K562 (cell line): ENCODE data around the gene KLHDC2. TPM values are rescaled to one million over a fixed set of nuclear protein-coding genes. Genes with fewer than 3 reads are reported as not detected.

Experiments used
- CHD7 ChIP-seq: fragments of 200-600 bp; sonication (generic); IDR thresholded peaks from one replicate; pipeline ENCODE4 v1.6.1; 2012; ENCODE audit warnings: mild to moderate bottlenecking, low read depth, low read length, inconsistent platforms
- CREBBP ChIP-seq: IDR thresholded peaks from one replicate; pipeline ENCODE4 v1.6.1; 2012; ENCODE audit warnings: low read depth, mild to moderate bottlenecking, control low read depth, inconsistent platforms, low read length
- ETV6 ChIP-seq, 3 experiments: fragments of 150-350 bp in 1 of 3; sonication (generic) in 1 of 3; formaldehyde crosslinking in 1 of 3; IDR thresholded peaks; 2 replicates each; pipeline versions ENCODE4 v1.6.1 to v1.8.0; 2014 to 2022; ENCODE audit warnings: borderline replicate concordance in 2 of 3, low read depth in 2 of 3, antibody characterized with exemption in 1 of 3, low read length in 1 of 3, mild to moderate bottlenecking in 1 of 3, missing genetic modification reagents in 1 of 3
- FOXK2 ChIP-seq, 2 experiments: fragments of 450-650 bp; IDR thresholded peaks in 1 of 2; conservative IDR thresholded peaks in 1 of 2; 2 replicates each; pipeline ENCODE4 v1.6.1; 2016; ENCODE audit warnings: low read depth in 2 of 2, mild to moderate bottlenecking in 1 of 2
- IRF1 ChIP-seq: sonication (generic); formaldehyde crosslinking; IDR thresholded peaks from 2 replicates; pipeline ENCODE4 v1.8.0; 2022; ENCODE audit warnings: missing genetic modification reagents, mild to moderate bottlenecking, borderline replicate concordance
- KDM5B ChIP-seq: fragments of 200-600 bp; sonication (generic); IDR thresholded peaks from 2 replicates; pipeline ENCODE4 v1.6.1; 2012; ENCODE audit warnings: low read depth, mild to moderate bottlenecking, moderate library complexity, low read length, control low read depth, inconsistent platforms; ENCODE audit not compliant: insufficient replicate concordance
- NRF1 ChIP-seq, 2 experiments: fragments of 450-650 bp; IDR thresholded peaks in 1 of 2; conservative IDR thresholded peaks in 1 of 2; 2 replicates each; pipeline ENCODE4 v1.6.1; 2014; ENCODE audit warnings: mild to moderate bottlenecking in 2 of 2
- POLR2H ChIP-seq: IDR thresholded peaks from 2 replicates; pipeline ENCODE4 v1.6.1; 2016; ENCODE audit warnings: missing genetic modification characterization, low read depth, mild to moderate bottlenecking, control low read depth, missing compliant biosample characterization, moderate library complexity
- TAL1 ChIP-seq: fragments of 450-650 bp; IDR thresholded peaks from 2 replicates; pipeline ENCODE4 v1.6.1; 2016; ENCODE audit warnings: mild to moderate bottlenecking
- TEAD2 ChIP-seq: fragments of 450-650 bp; IDR thresholded peaks from 2 replicates; pipeline ENCODE4 v1.6.1; 2016; ENCODE audit warnings: missing genetic modification characterization, control low read depth, missing compliant biosample characterization
- XRCC4 ChIP-seq: IDR thresholded peaks from one replicate; pipeline ENCODE4 v1.6.1; 2011; ENCODE audit not compliant: insufficient read depth, insufficient read length; ENCODE audit errors: extremely low read depth
- ZFX ChIP-seq: sonication (generic); formaldehyde crosslinking; IDR thresholded peaks from 2 replicates; pipeline ENCODE4 v1.8.0; 2022; ENCODE audit warnings: mild to moderate bottlenecking, missing genetic modification reagents, moderate library complexity
- ZKSCAN8 ChIP-seq: fragments of 200-800 bp; sonication (Bioruptor generic); IDR thresholded peaks from 2 replicates; pipeline ENCODE4 v1.6.1; 2016; ENCODE audit warnings: missing genetic modification characterization, missing compliant biosample characterization
- ZNF511 ChIP-seq: sonication (generic); formaldehyde crosslinking; IDR thresholded peaks from 2 replicates; pipeline ENCODE4 v1.8.0; 2022; ENCODE audit warnings: mild to moderate bottlenecking, missing genetic modification reagents
- polyA plus RNA-seq, 8 experiments: library from polyadenylated mRNA; depleted of rRNA in 4 of 8; stranded (reverse) in 5 of 8; unstranded in 3 of 8; fragments of >200 nt; fragmentation: Nextera tagmentation in 2 of 8; fragmentation: Illumina TruSeq in 1 of 8; extraction: Ambion mirVana in 2 of 8; extraction: Trizol in 1 of 8; gene quantifications; 2 replicates each; pipeline versions ENCODE4 v1.2.1 to v1.2.3, GENCODE V29; 2011 to 2014; ENCODE audit warnings: inconsistent platforms in 1 of 8, missing spikeins in 1 of 8
- total RNA-seq, 7 experiments: library from RNA; depleted of rRNA in 6 of 7; stranded (reverse); fragments of >200 nt in 6 of 7; fragmentation: Illumina TruSeq in 2 of 7; extraction: Trizol in 2 of 7; gene quantifications; 2 replicates each; pipeline versions ENCODE4 v1.2.1 to v1.2.3, GENCODE V29; 2011 to 2021; ENCODE audit warnings: low replicate concordance in 1 of 7

Gene KLHDC2
- total and polyA plus RNA-seq, 9 of the 15 experiments (the other 6 are each of a cell fraction or from before 2014, with no cell fraction given): 6.3 to 41.7 (median 20.0) TPM

- TF ChIP-seq NRF1 (conservative IDR thresholded peaks at IDR 0.05 in 1 of 2, IDR thresholded peaks at IDR 0.05 in 1 of 2) (peak in 1 of 2 experiments; percentile 15; a peak in 2 of 4 replicates), POLR2H (tag) (peak; percentile 79), FOXK2 (conservative IDR thresholded peaks at IDR 0.05 in 1 of 2, IDR thresholded peaks at IDR 0.05 in 1 of 2; ENCODE audit: low read depth in 2 of 2) (no peak; a peak in 1 of 4 replicates), ZNF511 (CRISPR knock-in tag) (no peak), ETV6 (IDR thresholded peaks at IDR 0.05; ENCODE audit: borderline replicate concordance in 1 of 2, low read depth in 2 of 2, low read length in 1 of 2) (no peak), ETV6 (CRISPR knock-in tag; IDR thresholded peaks at IDR 0.05; ENCODE audit: borderline replicate concordance) (no peak), XRCC4 (no peak), KDM5B (peak; percentile 64), CREBBP (no peak), CHD7 (no peak), TEAD2 (tag) (no peak), IRF1 (CRISPR knock-in tag) (no peak), ZFX (peak; percentile 77), ZKSCAN8 (CRISPR knock-in tag) (no peak), TAL1 (no peak)
Observed at GRCh38 chr14:49767571-49768300, at the start of gene KLHDC2 (continued).
